HEK293 (cell line): Measurements from ENCODE around the gene TMEM86A.

Source experiments
- CTCF ChIA-PET: fragments of 350-600 bp; formaldehyde crosslinking; extraction: SDS; loops from one replicate; lab custom pipeline; 2021; ENCODE audit warnings: antibody characterized with exemption; lab: Yijun Ruan, JAX
- POLR2A ChIA-PET: fragments of 300-600 bp; formaldehyde crosslinking; extraction: SDS; loops from one replicate; lab custom pipeline; 2020; ENCODE audit warnings: antibody characterized with exemption, inconsistent platforms; lab: Yijun Ruan, JAX
- H3K27ac ChIP-seq: fragments of 200-500 bp; sonication (Bioruptor generic); 2 replicates; pipeline ENCODE4 v1.5.1; 2014; ENCODE audit warnings: low read depth, low read length, control low read depth, inconsistent platforms; ENCODE audit errors: extremely low read depth
- H3K36me3 ChIP-seq, 2 experiments: fragments of 200-500 bp in 1 of 2; sonication (Bioruptor generic) in 1 of 2; 1 replicate in 1 of 2; 2 replicates in 1 of 2; pipeline ENCODE4 v1.5.1; 2014 to 2017; ENCODE audit warnings: inconsistent platforms in 2 of 2, low read length in 2 of 2; ENCODE audit not compliant: control insufficient read depth in 2 of 2, insufficient read depth in 1 of 2
- H3K4me1 ChIP-seq: fragments of 200-500 bp; sonication (Bioruptor generic); 2 replicates; pipeline ENCODE4 v1.5.1; 2014; ENCODE audit warnings: mild to moderate bottlenecking, low read length, inconsistent platforms; ENCODE audit not compliant: control insufficient read depth, insufficient read depth
- H3K4me3 ChIP-seq: 2 replicates; pipeline ENCODE4 v1.5.1; 2011; ENCODE audit warnings: low read depth, mild to moderate bottlenecking, control low read depth, low read length, moderate library complexity
- H3K9me3 ChIP-seq: fragments of 200-500 bp; sonication (Bioruptor generic); 2 replicates; pipeline ENCODE4 v1.5.1; 2014; ENCODE audit warnings: low read depth, low read length, inconsistent platforms; ENCODE audit not compliant: control insufficient read depth, insufficient read depth
- EGR2 ChIP-seq: fragments of 450-650 bp; formaldehyde crosslinking; IDR thresholded peaks from 2 replicates; pipeline ENCODE4 v1.5.1; 2016; ENCODE audit warnings: low read depth, missing biosample characterization, missing genetic modification characterization
- IKZF3 ChIP-seq: fragments of 450-650 bp; IDR thresholded peaks from 2 replicates; pipeline ENCODE4 v1.5.0; 2018; ENCODE audit warnings: missing biosample characterization, mild to moderate bottlenecking, missing genetic modification characterization, moderate library complexity
- KLF10 ChIP-seq: fragments of 450-650 bp; IDR thresholded peaks from 2 replicates; pipeline ENCODE4 v1.5.1; 2018; ENCODE audit warnings: missing biosample characterization, mild to moderate bottlenecking, missing genetic modification characterization
- SCRT1 ChIP-seq: fragments of 450-650 bp; formaldehyde crosslinking; IDR thresholded peaks from 2 replicates; pipeline ENCODE4 v1.5.1; 2016; ENCODE audit warnings: missing biosample characterization, missing genetic modification characterization, borderline replicate concordance
- ZBTB21 ChIP-seq: fragments of 450-650 bp; formaldehyde crosslinking; IDR thresholded peaks from 2 replicates; pipeline ENCODE4 v1.5.1; 2017; ENCODE audit warnings: missing biosample characterization, missing genetic modification characterization
- ZBTB7A ChIP-seq: fragments of 450-650 bp; formaldehyde crosslinking; IDR thresholded peaks from 2 replicates; pipeline ENCODE4 v1.5.1; 2016; ENCODE audit warnings: low read depth, missing biosample characterization, missing genetic modification characterization
- ZNF132 ChIP-seq: fragments of 450-650 bp; formaldehyde crosslinking; IDR thresholded peaks from 2 replicates; pipeline ENCODE4 v1.5.1; 2017; ENCODE audit warnings: missing biosample characterization, missing genetic modification characterization, borderline replicate concordance
- ZNF335 ChIP-seq: fragments of 450-650 bp; formaldehyde crosslinking; conservative IDR thresholded peaks from 2 replicates; pipeline ENCODE4 v1.5.1; 2016; ENCODE audit warnings: missing biosample characterization, missing genetic modification characterization
- ZNF571 ChIP-seq: fragments of 450-650 bp; formaldehyde crosslinking; IDR thresholded peaks from 2 replicates; pipeline ENCODE4 v1.5.0; 2017; ENCODE audit warnings: missing biosample characterization, missing genetic modification characterization
- ZSCAN18 ChIP-seq: fragments of 450-650 bp; formaldehyde crosslinking; IDR thresholded peaks from 2 replicates; pipeline ENCODE4 v1.5.1; 2016; ENCODE audit warnings: missing biosample characterization, missing genetic modification characterization
- ZSCAN4 ChIP-seq: fragments of 450-650 bp; formaldehyde crosslinking; IDR thresholded peaks from 2 replicates; pipeline ENCODE4 v1.5.1; 2017; ENCODE audit warnings: missing biosample characterization, missing genetic modification characterization
- ZXDB ChIP-seq: fragments of 450-650 bp; formaldehyde crosslinking; IDR thresholded peaks from 2 replicates; pipeline ENCODE4 v1.5.1; 2016; ENCODE audit warnings: missing biosample characterization, missing genetic modification characterization
- TF ChIP-seq, protein P1 (sequence below): fragments of 450-650 bp; formaldehyde crosslinking; IDR thresholded peaks from 2 replicates; pipeline ENCODE4 v1.5.1; 2017; ENCODE audit warnings: missing biosample characterization, missing genetic modification characterization
- TF ChIP-seq, protein P2 (sequence below): fragments of 450-650 bp; formaldehyde crosslinking; IDR thresholded peaks from 2 replicates; pipeline ENCODE4 v1.5.1; 2016; ENCODE audit warnings: missing biosample characterization, missing genetic modification characterization
- TF ChIP-seq, protein P3 (sequence below): fragments of 450-650 bp; formaldehyde crosslinking; IDR thresholded peaks from 2 replicates; pipeline ENCODE4 v1.5.1; 2016; ENCODE audit warnings: missing biosample characterization, missing genetic modification characterization
- TF ChIP-seq, protein P4 (sequence below): fragments of 450-650 bp; formaldehyde crosslinking; conservative IDR thresholded peaks from 2 replicates; pipeline ENCODE4 v1.5.1; 2016; ENCODE audit warnings: low read depth, missing biosample characterization, missing genetic modification characterization

The TMEM86A gene

GRCh38 chr11:18697576-18697975, 1.0 kb upstream of the TMEM86A start:
- Histone ChIP-seq H3K4me1 (no peaks in the 10 kb centered on the region), H3K36me3 (no peaks in the 10 kb centered on the region), H3K4me3 (no peak overlapping the region), H3K9me3 (no peaks in the 10 kb centered on the region), H3K27ac (no peak overlapping the region)
- TF ChIP-seq ZNF571 (tag by site-specific recombination) (no peak), SCRT1 (tag by site-specific recombination) (no peak)
- POLR2A ChIA-PET, result no interaction called here
- CTCF ChIA-PET, result interaction anchor here (0.7 kb wide), 2 partner anchors 33 to 82 kb away, joined by 3 read pairs; no protein-coding TSS in a partner anchor

- no peak for TF ChIP-seq ZNF132 (tag by site-specific recombination)
- TF ChIP-seq, protein P1, sequence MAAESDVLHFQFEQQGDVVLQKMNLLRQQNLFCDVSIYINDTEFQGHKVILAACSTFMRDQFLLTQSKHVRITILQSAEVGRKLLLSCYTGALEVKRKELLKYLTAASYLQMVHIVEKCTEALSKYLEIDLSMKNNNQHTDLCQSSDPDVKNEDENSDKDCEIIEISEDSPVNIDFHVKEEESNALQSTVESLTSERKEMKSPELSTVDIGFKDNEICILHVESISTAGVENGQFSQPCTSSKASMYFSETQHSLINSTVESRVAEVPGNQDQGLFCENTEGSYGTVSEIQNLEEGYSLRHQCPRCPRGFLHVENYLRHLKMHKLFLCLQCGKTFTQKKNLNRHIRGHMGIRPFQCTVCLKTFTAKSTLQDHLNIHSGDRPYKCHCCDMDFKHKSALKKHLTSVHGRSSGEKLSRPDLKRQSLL (tag by site-specific recombination), result no peak
- no peak for TF ChIP-seq KLF10 (tag by site-specific recombination)
- TF ChIP-seq ZNF335 (tag by site-specific recombination), result peak; percentile 50
- TF ChIP-seq, protein P2, sequence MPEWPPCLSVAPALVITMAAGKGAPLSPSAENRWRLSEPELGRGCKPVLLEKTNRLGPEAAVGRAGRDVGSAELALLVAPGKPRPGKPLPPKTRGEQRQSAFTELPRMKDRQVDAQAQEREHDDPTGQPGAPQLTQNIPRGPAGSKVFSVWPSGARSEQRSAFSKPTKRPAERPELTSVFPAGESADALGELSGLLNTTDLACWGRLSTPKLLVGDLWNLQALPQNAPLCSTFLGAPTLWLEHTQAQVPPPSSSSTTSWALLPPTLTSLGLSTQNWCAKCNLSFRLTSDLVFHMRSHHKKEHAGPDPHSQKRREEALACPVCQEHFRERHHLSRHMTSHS, result no peak
- no peak for TF ChIP-seq ZBTB7A
- TF ChIP-seq ZBTB21 (tag by site-specific recombination), result no peak
- no peak for TF ChIP-seq IKZF3 (tag by site-specific recombination)
- 0 out of 2 replicates have a peak, but pooled peaks have one; percentile 51 for TF ChIP-seq EGR2 (tag by site-specific recombination)
- TF ChIP-seq, protein P3, sequence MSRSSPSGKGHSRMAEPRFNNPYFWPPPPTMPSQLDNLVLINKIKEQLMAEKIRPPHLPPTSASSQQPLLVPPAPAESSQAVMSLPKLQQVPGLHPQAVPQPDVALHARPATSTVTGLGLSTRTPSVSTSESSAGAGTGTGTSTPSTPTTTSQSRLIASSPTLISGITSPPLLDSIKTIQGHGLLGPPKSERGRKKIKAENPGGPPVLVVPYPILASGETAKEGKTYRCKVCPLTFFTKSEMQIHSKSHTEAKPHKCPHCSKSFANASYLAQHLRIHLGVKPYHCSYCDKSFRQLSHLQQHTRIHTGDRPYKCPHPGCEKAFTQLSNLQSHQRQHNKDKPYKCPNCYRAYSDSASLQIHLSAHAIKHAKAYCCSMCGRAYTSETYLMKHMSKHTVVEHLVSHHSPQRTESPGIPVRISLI (tag by site-specific recombination), result no peak
- TF ChIP-seq, protein P4, sequence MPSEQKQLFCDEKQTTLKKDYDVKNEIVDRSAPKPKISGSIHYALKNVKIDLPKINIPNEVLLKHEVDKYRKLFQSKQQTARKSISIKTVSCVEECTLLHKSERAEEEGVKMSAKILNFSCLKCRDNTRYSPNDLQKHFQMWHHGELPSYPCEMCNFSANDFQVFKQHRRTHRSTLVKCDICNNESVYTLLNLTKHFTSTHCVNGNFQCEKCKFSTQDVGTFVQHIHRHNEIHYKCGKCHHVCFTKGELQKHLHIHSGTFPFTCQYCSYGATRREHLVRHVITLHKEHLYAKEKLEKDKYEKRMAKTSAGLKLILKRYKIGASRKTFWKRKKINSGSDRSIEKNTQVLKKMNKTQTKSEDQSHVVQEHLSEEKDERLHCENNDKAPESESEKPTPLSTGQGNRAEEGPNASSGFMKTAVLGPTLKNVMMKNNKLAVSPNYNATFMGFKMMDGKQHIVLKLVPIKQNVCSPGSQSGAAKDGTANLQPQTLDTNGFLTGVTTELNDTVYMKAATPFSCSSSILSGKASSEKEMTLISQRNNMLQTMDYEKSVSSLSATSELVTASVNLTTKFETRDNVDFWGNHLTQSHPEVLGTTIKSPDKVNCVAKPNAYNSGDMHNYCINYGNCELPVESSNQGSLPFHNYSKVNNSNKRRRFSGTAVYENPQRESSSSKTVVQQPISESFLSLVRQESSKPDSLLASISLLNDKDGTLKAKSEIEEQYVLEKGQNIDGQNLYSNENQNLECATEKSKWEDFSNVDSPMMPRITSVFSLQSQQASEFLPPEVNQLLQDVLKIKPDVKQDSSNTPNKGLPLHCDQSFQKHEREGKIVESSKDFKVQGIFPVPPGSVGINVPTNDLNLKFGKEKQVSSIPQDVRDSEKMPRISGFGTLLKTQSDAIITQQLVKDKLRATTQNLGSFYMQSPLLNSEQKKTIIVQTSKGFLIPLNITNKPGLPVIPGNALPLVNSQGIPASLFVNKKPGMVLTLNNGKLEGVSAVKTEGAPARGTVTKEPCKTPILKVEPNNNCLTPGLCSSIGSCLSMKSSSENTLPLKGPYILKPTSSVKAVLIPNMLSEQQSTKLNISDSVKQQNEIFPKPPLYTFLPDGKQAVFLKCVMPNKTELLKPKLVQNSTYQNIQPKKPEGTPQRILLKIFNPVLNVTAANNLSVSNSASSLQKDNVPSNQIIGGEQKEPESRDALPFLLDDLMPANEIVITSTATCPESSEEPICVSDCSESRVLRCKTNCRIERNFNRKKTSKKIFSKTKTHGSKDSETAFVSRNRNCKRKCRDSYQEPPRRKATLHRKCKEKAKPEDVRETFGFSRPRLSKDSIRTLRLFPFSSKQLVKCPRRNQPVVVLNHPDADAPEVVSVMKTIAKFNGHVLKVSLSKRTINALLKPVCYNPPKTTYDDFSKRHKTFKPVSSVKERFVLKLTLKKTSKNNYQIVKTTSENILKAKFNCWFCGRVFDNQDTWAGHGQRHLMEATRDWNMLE (tag by site-specific recombination), result no peak
- no peak for TF ChIP-seq ZSCAN18
- no peak for TF ChIP-seq ZSCAN4 (tag by site-specific recombination)
- TF ChIP-seq SCRT1 (tag by site-specific recombination), result no peak
- no peak for TF ChIP-seq ZXDB (tag by site-specific recombination)
- Histone ChIP-seq H3K27ac (no peak overlapping the region; the same call in 1 of the 2 replicates), H3K9me3 (no peaks in the 10 kb centered on the region), H3K36me3 (no peaks in the 10 kb centered on the region), H3K4me3 (peak overlapping the region; percentile 64), H3K4me1 (no peaks in the 10 kb centered on the region)
- POLR2A ChIA-PET, result interaction anchor here (1.9 kb wide), 1 partner anchor 66 kb away, joined by 7 read pairs; the partner anchor contains the start of gene SPTY2D1
- CTCF ChIA-PET, result interaction anchor here (0.6 kb wide), 1 partner anchor 337 kb away, joined by 3 read pairs; no protein-coding TSS in a partner anchor
Observed at GRCh38 chr11:18699269-18699596, 654 bp downstream of the TMEM86A start.
